Esophagus muscularis mucosa (tissue), 3 donors: ENCODE results near the gene GAS1.

ENCODE experiments used
- CTCF ChIP-seq, 3 experiments: fragments of 200-600 bp in 2 of 3; fragments of 450-650 bp in 1 of 3; sonication (generic) in 2 of 3; IDR thresholded peaks; one replicate each; pipeline ENCODE4 v1.5.1; 2017 to 2019; ENCODE audit warnings: antibody characterized with exemption in 3 of 3, mild to moderate bottlenecking in 2 of 3, moderate library complexity in 1 of 3
- POLR2A ChIP-seq: fragments of 450-650 bp; IDR thresholded peaks from one replicate; pipeline ENCODE4 v1.6.1; 2017; ENCODE audit warnings: antibody characterized with exemption, moderate library complexity, mild to moderate bottlenecking, low read depth
- POLR2AphosphoS5 ChIP-seq, 2 donors: sonication (generic); formaldehyde crosslinking; IDR thresholded peaks; one replicate each; pipeline ENCODE4 v1.6.1; 2017; ENCODE audit warnings: antibody characterized with exemption in 2 of 2

GRCh38 chr9:86966852-86967511, 19.7 kb upstream of the GAS1 start:
- TF ChIP-seq POLR2A (no peak), POLR2AphosphoS5 (IDR thresholded peaks at IDR 0.05) (no peak), CTCF (IDR thresholded peaks at IDR 0.05) (no peak)
